Stimulated activated CD4-positive, alpha-beta T cell treated with anti-CD3 and anti-CD28 coated beads, Interleukin-2, amount 100 ng/mL, for 4 hours (primary cell): Measurements from ENCODE around the gene CDCA7L.
A peak's percentile ranks its signal among the peaks of the same experiment; 100 is the strongest.
"Not testable (repeated sequence)": the region's sequence is repeated elsewhere in the genome, so short reads cannot be mapped to it uniquely, and the experiment has no call there.

Source experiments
- DNase-seq: peaks from one replicate; pipeline ENCODE4 v3.0.0-alpha.2; 2020; ENCODE audit warnings: low read depth

Gene CDCA7L

DNA sequence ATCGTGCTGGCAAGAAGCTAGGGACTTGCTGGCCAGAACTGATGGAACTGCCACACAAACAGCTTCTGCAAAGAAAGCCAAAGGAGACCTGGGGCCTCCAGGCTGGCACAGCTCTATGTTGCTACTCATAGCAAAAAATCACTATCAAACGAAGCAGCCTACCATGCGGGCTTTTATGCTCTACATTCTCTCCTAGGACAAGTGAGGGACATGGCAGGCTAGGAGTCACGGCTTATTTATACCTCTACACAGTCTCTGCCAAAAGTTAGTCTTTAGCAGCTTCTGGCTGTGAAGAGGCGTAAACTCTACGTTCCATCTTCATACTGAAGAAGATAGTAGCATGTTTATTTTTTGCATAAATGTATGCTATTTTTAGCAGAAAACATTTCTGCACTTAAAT, 35.4 kb downstream of the CDCA7L start:
- DNase-seq, result no peak

DNA sequence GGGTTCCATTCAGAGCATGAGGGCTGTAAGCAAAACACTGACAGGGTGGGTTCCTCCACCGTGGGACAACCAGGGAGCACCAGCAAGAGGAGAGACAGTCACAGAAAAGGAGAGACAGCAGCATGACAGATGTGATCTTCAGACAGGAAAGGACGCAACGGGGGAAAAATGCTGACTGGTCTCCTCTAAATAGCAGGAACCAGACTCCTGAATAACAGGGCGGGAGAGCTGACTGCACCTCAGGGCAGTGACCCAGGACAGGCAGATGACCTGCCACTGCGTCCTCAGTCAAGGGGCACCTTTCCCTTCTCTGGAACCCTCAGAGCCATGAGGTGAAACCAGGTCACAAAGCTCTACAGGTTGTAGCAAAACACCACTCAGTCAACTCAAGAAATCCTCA, 37.0 kb downstream of the CDCA7L start:
- DNase-seq, result no peak

DNA sequence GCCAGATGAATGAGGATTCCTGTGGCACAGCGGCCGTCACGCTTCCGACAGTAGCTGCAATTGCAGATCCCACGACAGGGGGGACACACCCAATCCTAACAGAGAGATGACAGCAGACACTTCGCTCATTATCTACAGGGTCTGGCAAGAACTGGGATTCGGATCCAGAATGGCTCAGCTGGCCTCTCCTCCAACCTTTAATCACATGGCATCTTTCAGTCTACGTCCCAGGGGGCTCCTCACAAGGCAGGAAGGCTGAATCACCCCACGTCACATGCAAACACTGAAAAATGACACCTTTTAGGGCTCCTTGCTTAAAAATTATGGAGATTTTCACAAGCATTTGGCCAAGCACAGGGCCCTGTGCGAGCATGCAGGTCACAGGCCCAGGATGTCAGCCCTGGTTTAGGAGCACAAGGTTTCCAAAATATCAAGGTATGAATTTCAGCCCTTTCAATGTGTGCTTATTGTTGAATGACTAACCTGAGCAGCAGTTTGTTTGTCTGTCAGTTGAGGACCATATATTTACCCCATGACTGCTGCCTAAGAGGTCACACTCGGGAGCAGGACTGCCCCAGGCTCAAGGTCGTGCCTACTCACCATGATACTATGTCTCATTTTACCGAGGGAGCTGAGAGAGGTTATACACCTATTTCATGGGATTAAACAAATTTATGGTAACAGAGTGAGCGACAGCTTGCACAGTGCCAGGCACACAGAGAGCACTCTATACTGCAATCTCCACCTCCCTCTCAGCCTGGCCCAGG, 42.5 kb downstream of the CDCA7L start:
- DNase-seq, result no peak

DNA sequence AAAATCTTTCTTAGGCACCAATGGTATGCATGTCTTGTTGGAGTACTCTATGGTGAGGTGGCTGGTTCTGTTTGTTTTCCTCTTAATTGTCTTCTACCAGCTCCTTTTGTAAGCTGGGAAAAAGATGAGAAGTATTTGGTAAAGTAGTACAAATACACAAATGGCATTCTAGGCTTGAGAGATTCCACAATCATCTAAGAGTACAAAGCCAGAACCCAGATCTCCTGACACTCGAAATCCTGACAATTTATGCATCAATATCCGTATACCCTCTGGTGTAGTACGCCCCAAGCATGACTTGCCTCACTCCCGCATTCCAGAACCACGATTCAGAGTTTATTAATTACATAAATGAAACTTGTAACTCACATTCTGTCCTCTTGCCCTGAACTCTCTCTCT, 43.5 kb downstream of the CDCA7L start:
- DNase-seq, result no peak

DNA sequence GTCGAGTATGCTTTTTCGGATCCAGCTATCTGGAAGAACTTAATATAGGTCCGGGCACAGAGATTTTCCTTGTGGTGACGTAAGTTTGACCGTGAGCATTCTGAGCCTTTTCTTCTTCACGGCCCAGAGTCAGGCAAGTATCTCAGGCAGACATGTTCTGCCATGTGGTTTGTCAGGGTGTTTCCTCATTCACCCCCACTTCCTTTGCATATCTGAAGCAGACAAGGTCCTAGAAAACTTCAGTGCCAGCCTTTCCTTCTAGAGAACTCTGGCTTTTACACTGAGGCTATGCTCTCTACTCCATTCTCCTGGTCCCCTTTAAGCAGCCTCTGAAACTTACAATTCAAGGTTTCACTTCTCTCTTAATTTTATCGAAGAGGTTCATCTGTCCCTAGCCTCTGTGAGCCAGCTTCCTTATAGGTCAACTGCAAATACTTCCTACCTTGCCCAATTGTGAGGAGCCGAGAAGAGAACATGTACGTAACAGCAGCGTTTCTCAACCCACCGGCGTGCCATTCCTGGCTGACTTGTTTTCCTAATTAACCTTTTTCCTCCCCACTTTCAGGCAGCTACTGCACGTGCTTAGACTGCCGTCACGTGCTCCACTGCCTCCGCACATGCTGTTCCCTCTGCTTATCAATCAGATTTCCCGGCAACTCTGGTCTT, 47.3 kb downstream of the CDCA7L start:
- DNase-seq, result peak; percentile 4

DNA sequence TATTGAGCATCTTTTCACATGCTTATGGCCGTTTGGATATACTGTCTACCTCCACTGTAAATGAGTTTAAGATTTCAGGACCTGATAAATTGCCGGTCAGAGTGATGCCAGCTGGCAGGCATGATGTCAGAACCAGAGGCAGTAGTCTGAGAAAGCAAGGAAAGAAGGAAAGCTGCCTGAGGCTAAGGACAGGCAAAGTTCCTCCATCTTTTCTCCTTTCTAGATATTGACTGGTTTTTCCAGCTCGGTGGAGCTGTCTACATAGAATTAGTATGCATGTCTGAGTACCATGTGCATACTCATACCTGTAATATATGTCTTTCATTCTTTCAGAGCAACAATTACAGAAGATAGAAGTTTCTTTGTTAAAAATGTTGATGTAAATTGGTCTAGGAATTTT, 52.3 kb downstream of the CDCA7L start:
- DNase-seq, result no peak

DNA sequence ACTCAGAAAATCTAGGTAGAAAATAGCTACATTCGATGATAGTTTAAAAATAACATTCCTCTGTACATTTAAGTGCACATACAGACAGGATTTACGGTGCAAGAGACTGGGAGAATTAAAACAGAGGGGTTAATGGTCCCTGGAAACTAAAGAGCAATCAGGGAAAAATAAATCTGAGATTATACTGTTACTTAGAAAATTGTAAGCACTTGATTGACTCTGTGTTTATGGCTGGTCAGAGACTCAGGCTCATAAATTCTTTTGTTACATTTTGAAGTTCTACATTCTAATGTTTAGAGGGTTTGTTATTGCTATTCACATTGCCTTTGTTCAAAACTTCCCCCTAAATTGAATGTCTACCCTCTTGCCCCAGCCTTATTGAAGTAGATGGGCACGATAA, 54.4 kb downstream of the CDCA7L start:
- DNase-seq, result no peak

DNA sequence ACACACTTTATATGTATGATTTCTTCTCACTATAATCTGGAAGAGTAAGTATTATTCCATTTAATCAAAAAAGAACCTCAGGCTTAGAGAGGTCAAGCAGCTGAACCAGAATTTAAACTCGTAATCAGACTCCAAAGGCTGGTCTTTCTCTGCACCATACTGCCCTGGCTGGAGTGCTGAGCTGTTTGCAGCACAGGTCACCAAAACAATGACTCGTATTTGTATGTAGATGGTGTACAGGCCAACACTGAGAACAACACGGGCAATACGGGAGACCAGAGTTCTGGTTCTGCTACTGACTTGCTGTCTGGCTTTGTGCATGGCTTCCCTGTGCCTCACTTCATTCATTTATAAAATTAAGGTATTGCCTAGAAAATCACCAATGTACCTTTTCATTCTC, 57.9 kb downstream of the CDCA7L start:
- no peak for DNase-seq

DNA sequence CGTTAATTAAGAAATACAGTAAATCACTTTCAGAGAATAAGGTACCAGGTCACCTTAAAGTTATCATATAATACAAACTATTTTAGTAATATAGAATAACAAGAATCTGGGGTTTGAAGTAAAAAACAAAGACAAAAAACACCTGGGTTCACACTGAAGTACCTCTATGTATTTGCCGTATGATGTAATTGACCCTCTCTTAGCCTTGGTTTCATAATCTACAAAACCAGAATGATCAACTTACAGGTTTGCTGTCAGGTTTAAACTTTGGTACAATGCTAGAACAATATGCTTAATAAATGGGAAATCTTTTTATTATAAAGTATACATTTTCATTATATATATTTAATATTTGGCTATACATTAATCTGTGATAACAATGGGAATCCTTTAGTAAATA, 58.3 kb downstream of the CDCA7L start:
- DNase-seq, result no peak

DNA sequence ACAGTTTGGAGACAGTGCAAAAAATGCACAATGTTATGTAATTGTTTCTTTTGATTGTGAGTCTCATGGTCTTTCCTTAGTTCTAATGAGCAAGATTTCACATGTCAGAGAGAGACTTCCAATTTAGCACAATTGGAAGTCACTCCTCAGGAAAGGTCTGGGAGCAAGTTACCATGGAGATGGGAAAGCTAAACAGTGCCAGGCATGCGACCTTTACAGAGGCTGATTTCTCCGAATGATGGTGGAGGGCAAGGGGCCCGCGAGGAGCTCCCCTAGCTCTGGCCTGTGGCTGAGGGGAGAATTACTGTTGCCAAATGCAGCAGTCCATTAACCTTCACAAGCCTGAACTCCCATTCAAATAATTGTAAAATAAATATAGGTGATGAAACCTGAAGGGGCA, 59.3 kb downstream of the CDCA7L start:
- no peak for DNase-seq

DNA sequence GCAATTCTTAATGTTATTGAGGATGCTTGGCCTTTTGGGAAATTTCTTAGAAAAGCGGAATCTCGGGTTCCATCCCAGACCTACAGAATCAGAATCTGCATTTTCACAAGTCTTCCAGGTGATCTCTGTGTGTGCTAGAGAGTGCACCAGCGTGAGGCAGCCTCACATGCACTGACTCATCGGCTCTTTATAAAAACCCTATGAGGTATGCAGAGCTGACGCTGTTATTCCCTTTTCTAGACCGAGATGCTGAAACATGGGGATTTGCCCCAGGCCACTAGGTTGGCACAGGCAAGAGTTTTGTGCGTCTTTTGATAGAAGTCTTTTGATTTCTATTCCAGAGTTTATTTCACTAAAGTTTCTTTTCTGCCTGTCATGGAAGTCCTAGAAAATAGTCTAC, 61.2 kb downstream of the CDCA7L start:
- no peak for DNase-seq

DNA sequence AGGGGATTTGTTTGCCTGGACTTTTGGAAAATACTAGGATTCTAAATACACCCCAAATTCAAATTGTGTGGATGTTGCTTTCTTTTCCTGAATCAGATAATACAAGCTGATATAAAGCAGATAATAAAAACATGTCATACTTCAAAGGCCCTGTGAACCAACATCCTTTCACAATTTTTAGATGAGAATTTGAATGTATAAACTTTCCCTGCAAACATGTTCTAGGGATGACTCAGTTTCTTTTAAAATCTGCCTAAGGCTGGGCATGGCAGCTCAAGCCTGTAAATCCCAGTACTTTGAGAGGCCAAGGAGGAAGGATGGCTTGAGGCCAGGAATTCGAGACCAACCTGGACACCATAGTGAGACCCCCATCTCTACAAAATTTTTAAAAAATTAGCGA, 62.2 kb downstream of the CDCA7L start:
- not testable (repeated sequence) for DNase-seq

DNA sequence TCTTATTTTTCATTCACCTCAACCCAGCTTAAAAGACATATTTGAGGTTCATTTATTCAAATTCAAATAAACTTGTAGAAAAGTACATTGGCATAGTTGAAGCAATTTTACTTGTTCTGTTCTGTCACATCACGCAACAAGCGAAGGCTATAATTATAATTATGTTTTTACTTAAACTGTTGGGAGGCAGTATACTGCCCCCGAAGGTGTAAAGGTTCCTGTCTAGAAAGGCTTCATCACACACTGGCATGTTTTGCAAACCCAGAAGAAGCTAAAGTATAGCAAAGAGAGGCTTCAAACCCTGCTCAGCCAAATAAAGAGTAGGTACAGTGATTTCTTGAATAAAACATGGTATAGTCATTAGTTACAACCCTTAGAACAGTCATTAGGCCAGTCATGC, 62.6 kb downstream of the CDCA7L start:
- no peak for DNase-seq

DNA sequence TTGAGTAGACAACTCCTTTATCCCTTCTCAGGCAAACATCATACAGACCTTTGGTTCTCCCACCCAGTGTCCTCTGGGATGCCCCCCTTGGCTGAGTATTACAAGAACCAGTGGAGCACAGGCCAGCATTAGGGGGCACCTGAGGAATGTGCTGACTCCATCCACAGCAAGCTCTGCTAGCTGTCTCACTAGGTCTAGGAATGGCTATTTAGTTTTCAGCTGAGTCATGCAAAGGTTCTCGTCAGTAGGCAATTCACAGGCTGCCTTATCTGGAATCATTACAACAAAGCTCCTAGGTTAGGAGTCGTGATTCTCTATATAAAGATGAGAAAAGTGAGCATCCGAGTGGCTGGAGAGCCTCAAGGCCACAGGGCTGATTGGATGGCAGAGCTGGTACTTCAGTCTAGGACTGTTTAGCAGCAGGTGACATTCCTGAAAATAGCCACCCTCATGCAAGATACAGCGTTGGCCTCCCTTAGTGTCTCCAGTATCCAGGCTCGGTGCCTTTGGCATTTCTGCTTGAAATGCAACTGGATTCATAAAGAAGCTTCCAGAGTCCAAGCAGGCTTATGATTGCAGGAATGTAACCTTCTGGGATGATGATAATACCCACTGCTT, 75.8 kb downstream of the CDCA7L start:
- no peak for DNase-seq

DNA sequence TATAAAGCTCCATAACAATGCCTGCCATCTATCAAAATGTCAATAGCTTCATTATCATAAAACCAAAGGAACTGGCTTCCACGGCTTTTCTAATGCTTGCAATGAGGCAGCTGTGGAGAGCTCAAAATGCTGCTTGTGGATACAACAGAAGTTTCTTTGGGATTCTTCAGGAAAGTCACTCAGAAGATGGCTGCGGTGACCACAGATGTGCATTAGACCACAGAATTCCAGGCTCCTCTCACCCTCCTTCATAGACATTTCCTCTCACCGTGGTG, 77.2 kb downstream of the CDCA7L start:
- no peak for DNase-seq

DNA sequence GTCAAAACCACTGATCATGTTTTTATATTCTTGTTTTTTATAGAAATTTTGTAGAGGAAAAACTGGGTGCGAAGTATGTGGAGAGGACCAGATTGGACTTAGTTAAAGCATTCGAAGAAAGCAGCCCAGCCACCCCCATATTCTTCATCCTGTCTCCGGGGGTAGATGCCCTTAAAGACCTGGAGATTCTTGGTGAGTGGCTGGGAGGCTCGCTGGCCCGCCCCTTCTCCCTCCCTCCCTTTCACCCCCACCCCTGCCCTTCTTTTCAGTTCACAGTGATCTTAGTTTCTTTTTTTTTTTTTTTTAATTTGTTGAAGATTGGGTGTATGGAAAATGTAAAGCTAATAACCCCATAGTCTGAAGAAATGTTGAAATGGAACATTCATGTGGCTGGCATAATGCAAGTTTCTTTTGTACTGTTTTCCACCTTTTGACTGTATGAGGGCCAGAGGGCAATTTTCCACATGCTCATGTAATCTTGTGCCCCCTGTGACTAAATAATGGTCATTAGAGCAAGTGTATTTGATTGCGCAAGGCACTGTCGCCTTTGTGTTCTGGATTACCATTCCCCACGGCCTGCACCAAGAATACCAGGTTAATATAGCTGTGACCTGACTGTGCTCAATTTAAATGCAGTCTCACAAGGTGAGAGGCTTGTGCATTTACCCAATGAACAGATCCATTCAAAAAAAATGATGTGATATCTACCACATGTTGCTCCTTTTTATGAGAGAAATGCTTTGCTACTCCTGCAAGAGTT, 77.7 kb downstream of the CDCA7L start:
- no peak for DNase-seq

DNA sequence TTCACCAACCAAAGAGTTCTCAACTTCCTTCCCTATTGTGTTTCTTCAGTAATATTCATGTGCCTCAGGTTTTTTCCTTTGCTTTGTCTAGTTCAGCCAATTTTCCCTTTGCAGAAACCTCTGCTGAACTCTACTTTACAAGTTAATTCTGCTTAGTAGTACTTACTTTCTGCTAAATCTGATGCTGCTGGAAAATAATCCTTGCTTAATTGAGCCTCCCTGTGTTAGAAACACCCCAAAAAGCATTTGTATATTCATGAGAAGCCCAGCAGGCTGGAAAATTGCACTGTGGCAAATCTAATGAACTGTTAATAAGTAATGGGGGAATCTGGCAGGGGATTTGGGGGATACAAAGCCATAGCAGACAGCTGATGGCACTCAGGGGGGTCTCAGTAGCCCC, 78.5 kb downstream of the CDCA7L start:
- DNase-seq, result no peak

DNA sequence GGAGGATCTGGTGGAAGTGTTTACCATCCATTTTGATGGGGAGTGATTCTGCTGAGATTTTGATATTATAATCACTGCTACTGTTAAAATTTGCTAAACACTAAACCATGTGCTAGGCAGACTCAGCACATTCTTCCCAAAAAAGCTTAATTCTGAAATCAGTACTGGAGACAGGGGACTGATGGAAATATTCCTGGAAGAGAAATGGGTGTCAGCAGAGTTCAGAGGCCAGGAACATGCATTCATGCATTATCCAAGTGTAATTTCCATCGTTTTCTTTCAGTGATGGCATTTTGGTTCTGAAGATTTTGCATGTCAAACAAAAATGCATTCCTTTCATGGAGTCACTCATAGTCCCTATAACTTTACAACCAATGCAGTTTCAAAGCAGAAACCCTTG, 79.0 kb downstream of the CDCA7L start:
- DNase-seq, result no peak

DNA sequence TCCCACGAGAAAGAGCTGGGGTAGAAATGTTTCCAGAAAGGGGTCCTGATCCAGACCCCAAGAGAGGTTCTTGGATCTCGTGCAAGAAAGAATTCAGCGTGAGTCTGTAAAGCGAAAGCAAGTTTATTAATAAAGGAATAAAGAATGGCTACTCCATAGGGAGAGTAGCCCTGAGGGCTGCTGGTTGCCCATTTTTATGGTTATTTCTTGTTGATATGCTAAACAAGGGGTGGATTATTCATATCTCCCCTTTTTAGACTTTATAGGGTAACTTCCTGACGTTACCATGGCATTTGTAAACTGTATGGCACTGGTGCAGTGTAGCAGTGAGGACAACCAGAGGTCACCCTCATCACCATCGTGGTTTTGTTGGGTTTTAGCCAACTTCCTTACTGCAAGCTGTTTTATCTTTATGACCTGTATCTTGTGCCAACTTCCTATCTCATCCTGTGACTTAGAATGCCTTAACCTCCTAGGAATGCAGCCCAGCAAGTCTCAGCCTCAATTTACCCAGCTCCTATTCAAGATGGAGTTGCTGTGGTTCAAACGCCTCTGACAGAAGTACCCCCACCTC, 80.0 kb downstream of the CDCA7L start:
- not testable (repeated sequence) for DNase-seq

DNA sequence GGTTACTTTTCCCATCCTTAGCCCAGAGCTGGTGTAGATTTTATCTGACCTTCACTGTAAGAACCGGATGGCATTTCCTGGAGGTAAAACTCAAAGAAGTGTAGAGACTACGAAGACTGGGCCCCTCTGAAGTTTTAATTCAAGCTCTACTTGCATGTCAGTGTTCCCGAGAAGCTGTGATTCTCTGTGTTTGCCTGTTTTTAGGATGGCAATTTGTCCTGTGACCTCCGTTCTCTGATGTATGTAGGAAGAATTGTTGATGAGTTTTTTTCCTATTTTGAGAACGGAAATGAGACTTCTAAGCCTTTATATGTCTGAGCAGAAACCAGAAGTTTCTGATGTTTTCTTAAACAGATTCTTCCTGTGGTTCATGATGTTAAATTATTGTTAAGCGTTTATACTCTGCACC, 94.1 kb downstream of the CDCA7L start:
- no peak for DNase-seq
